Tibial artery (tissue), 4 donors: ENCODE data around the gene HINFP.

Experiments used
- DNase-seq, 2 donors: peaks; one replicate each; pipeline ENCODE4 v3.0.0-alpha.2; 2019
- H3K27ac ChIP-seq, 2 donors: fragments of 200-600 bp; sonication (generic) in 1 of 2; 1 replicate in 1 of 2; 2 replicates in 1 of 2; pipeline ENCODE4 v1.5.1; 2018 to 2019; ENCODE audit warnings: mild to moderate bottlenecking in 1 of 2
- H3K27me3 ChIP-seq, 2 donors: fragments of 200-600 bp; sonication (generic) in 1 of 2; one replicate each; pipeline versions ENCODE4 v1.5.1 to v1.6.0; 2016 to 2019
- H3K36me3 ChIP-seq, 3 donors: fragments of 200-600 bp; sonication (generic) in 2 of 3; one replicate each; pipeline ENCODE4 v1.5.1; 2016 to 2019; ENCODE audit warnings: mild to moderate bottlenecking in 2 of 3
- H3K4me1 ChIP-seq, 4 donors: fragments of 200-600 bp; sonication (generic) in 2 of 4; 1 replicate in 3 of 4; 2 replicates in 1 of 4; pipeline ENCODE4 v1.5.1; 2016 to 2019
- H3K4me3 ChIP-seq, 2 donors: fragments of 200-600 bp; sonication (generic) in 1 of 2; 1 replicate in 1 of 2; 2 replicates in 1 of 2; pipeline ENCODE4 v1.5.1; 2018 to 2019; ENCODE audit warnings: mild to moderate bottlenecking in 2 of 2
- H3K9me3 ChIP-seq, 3 donors: fragments of 200-600 bp; sonication (generic) in 1 of 3; one replicate each; pipeline ENCODE4 v1.5.1; 2016 to 2019
- intact Hi-C: fragments of 100-400 bp; cut with DNase I; formaldehyde crosslinking; loops from one replicate; pipeline ENCODE4 v1.15.0; 2023; ENCODE audit warnings: low total_unique reads
- TF ChIP-seq, protein P1 (sequence below), 2 experiments: fragments of 200-600 bp in 1 of 2; fragments of 450-650 bp in 1 of 2; IDR thresholded peaks; one replicate each; pipeline ENCODE4 v1.5.1; 2017 to 2019; ENCODE audit warnings: antibody characterized with exemption in 2 of 2, mild to moderate bottlenecking in 1 of 2, moderate library complexity in 1 of 2

The HINFP gene

DNA sequence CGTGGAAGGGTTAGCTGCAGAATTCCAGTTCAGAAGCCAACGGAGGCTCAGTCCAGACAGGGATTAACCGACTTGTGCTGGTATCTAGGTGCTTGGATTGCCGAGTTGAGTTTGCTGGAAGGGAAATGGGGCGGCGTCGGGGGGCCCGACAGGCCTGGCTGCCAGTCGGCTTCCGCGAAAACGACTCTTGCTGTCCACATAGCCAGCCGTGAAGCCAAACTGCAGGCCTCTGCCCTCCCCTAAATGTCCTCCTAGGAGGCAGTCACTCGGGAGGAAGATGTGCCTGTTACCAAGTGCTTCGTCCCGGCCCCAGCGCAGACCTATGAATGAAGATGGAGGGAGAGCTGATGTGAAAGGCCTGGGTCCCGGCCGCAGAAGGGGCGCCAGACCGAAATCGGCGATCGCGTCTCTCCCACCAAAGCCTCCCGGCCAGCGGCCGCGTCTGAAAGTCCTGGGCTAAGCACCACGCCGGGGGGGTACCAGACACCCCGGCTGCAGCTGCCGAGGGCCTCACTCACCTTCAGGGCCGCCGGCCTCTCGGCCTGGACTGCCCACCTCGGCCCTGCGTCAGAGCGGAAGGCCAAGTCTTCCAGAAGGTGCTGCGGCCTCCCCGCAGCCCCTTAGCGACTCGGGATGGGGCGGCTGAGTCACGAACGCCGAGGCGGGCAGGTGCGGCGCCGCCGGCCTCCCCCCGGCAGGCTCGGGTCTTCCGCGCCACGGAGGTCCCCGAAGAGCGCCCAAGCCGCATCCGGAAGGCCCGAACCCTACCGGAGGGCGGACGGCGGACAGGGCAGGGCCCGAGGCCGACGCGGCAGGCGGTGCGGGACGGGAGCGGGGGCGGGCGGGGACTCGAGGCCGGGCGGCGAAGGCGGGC, 27.2 kb upstream of the HINFP start:
- DNase-seq, result peak in 1 of 2 donors; percentile 72
- Histone ChIP-seq H3K4me1 (peaks cover 0 to 26% (median 19%) of the 10 kb centered on the region in 4 donors), H3K27ac (peak overlapping the region; percentile 94 to 98), H3K4me3 (peak overlapping the region; percentile 77 to 88), H3K36me3 (peaks cover 6 to 37% (median 22%) of the 10 kb centered on the region in 3 donors), H3K27me3 (no peaks in the 10 kb centered on the region), H3K9me3 (no peaks in the 10 kb centered on the region)
- TF ChIP-seq, protein P1, sequence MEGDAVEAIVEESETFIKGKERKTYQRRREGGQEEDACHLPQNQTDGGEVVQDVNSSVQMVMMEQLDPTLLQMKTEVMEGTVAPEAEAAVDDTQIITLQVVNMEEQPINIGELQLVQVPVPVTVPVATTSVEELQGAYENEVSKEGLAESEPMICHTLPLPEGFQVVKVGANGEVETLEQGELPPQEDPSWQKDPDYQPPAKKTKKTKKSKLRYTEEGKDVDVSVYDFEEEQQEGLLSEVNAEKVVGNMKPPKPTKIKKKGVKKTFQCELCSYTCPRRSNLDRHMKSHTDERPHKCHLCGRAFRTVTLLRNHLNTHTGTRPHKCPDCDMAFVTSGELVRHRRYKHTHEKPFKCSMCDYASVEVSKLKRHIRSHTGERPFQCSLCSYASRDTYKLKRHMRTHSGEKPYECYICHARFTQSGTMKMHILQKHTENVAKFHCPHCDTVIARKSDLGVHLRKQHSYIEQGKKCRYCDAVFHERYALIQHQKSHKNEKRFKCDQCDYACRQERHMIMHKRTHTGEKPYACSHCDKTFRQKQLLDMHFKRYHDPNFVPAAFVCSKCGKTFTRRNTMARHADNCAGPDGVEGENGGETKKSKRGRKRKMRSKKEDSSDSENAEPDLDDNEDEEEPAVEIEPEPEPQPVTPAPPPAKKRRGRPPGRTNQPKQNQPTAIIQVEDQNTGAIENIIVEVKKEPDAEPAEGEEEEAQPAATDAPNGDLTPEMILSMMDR (IDR thresholded peaks at IDR 0.05), result no peak
- intact Hi-C loops, result no loop called here

DNA sequence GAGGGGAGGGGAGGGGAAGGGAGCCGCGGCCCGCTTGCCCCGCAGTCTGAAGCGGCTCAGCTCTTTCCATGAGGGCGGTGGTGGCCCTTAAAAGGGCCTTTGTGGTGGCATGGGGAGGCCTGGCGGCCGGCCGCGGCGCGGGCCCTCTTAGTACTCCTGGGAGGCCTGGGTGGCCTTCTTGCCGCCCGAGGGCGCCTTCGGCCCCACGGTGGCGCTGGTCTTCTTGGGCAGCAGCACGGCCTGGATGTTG, 26.6 kb upstream of the HINFP start:
- Histone ChIP-seq H3K4me1 (peaks cover 0 to 26% (median 19%) of the 10 kb centered on the region in 4 donors), H3K27me3 (no peaks in the 10 kb centered on the region), H3K36me3 (peaks cover 6 to 37% (median 22%) of the 10 kb centered on the region in 3 donors), H3K27ac (peak overlapping the region; percentile 94 to 98), H3K4me3 (peak overlapping the region; percentile 77 to 88), H3K9me3 (no peaks in the 10 kb centered on the region)
- DNase-seq, result peak; percentile 86 to 93
- intact Hi-C loops, result no loop called here
- TF ChIP-seq, protein P1 (IDR thresholded peaks at IDR 0.05), result peak; percentile 56 to 73

DNA sequence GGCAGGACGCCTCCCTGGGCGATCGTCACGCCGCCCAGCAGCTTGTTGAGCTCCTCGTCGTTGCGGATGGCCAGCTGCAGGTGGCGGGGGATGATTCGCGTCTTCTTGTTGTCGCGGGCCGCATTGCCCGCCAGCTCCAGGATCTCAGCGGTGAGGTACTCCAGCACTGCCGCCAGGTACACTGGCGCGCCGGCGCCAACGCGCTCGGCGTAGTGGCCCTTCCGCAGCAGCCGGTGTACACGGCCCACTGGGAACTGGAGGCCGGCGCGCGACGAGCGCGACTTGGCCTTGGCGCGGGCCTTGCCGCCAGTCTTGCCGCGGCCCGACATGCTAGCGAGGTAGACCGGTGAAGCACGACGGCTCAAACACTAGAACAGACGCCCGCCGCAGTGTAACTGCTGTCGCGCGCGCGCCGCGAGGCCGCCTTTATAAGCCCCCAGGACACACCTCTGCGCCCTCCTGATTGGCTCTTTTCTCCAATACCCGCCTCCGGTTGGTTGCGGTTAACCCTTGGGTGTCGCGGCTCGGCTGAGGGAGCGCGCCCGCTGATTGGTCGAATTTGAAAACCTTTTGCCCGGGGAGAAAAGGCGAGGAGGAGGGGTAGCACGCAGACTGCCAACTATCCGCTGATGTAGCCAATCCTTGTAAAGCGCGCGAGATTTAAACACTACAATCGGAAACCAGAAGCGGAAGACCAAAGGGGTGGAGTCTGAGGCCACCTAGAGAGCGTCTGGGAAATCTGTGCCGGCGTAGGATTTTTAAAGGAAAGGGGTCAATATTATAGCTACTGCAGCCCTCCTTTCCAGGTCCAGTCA, 26.1 kb upstream of the HINFP start:
- no peaks in the 10 kb centered on the region for H3K9me3 ChIP-seq
- H3K4me1 ChIP-seq, result peaks cover 2 to 29% (median 21%) of the 10 kb centered on the region in 4 donors
- H3K36me3 ChIP-seq, result peaks cover 6 to 37% (median 22%) of the 10 kb centered on the region in 3 donors
- peak overlapping the region; percentile 94 to 98 for H3K27ac ChIP-seq
- H3K27me3 ChIP-seq, result no peaks in the 10 kb centered on the region
- H3K4me3 ChIP-seq, result peak overlapping the region; percentile 77 to 88
- TF ChIP-seq, protein P1 (IDR thresholded peaks at IDR 0.05), result no peak
- peak; percentile 99 to 100 for DNase-seq
- intact Hi-C loops, result no loop called here

DNA sequence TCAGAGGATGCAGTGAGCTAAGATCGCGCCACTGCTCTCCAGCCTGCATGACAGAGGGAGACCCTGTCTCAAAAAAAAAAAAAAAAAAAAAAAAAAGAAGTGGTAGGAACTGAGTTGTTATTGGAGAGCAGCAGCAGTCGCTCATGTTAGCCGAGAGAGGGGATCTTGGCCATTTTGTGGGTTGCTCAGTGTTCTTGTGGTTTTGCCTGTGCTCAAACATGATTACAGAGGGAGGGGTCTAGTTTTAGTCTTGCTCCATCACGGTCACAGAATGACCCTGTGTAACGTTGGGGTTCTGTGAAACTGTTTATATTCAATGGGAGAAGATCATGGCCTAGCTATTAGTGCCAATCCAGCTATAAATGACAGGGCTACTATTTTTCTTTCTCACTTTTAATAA, 21.7 kb upstream of the HINFP start:
- H3K4me3 ChIP-seq, result no peak overlapping the region
- TF ChIP-seq, protein P1 (IDR thresholded peaks at IDR 0.05), result no peak
- intact Hi-C loops, result loop anchor here (10.0 kb wide), 1 partner anchor 225 kb away; no protein-coding TSS in a partner anchor

DNA sequence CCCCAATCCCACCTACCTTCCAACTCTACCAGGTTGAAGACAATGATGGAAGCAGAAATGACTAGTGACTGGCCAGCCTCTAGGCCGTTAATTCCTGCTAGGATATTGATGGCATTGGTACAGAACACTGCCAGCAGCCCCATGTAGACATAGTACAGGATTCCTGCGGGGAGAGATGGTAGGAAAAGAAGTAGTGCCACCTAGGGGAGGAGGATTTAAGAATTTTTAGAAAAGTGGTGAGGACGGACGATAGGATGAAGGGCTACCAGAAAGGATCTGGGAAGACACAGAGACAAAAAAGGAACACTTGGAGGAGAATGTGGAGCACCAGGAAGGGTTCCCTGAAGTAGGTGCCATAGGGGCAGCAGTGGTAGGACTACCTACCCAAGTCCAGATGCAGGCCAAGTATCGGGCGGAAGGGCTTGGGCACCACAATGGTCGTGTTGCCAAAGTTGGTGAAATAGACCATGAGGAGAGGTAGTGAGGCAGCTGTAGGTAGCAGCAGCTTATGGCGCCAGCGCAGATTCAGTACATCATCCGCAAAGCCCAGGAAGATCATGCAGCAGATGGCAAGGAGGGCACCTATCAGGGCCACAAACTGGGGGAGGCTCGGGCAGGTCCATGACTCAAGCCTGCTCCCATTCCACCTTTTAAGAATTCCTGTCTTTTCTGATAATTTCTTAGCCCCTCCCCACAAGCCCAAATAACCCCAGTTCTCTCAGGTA, 21.0 kb upstream of the HINFP start:
- H3K27ac ChIP-seq, result peak overlapping the region in 1 of 2 donors; percentile 93
- H3K9me3 ChIP-seq, result no peaks in the 10 kb centered on the region
- H3K36me3 ChIP-seq, result peaks cover 6 to 24% (median 22%) of the 10 kb centered on the region in 3 donors
- H3K4me1 ChIP-seq, result peaks cover 9 to 33% (median 23%) of the 10 kb centered on the region in 4 donors
- no peak for DNase-seq
- TF ChIP-seq, protein P1 (IDR thresholded peaks at IDR 0.05), result no peak
- intact Hi-C loops, result loop anchor here (10.0 kb wide), 1 partner anchor 224 kb away; no protein-coding TSS in a partner anchor
- no peaks in the 10 kb centered on the region for H3K27me3 ChIP-seq
- peak overlapping the region; percentile 63 to 93 for H3K4me3 ChIP-seq

More for the DNA sequence above, 21.7 kb upstream of the HINFP start:
- no peak for DNase-seq
- Histone ChIP-seq H3K27me3 (no peaks in the 10 kb centered on the region), H3K9me3 (no peaks in the 10 kb centered on the region), H3K4me1 (peaks cover 9 to 33% (median 23%) of the 10 kb centered on the region in 4 donors), H3K36me3 (peaks cover 6 to 24% (median 22%) of the 10 kb centered on the region in 3 donors), H3K27ac (no peak overlapping the region)
